PC-9 (cell line): ENCODE data around the gene RNF5. TPM values are rescaled to one million over a fixed set of nuclear protein-coding genes. Genes with fewer than 3 reads are reported as not detected.

ENCODE experiments used
- BruUV-seq: library from RNA; stranded (reverse); fragments of 400-500 nt; replicated peaks from 2 replicates; lab custom pipeline; 2021; lab: Mats Ljungman, UMichigan
- CTCF ChIA-PET: fragments of 300-600 bp; sonication (Branson Sonifier 250); formaldehyde crosslinking; loops from one replicate; lab custom pipeline; 2022; ENCODE audit warnings: antibody characterized with exemption; lab: Charles Lee
- POLR2A ChIA-PET: fragments of 300-600 bp; sonication (Branson Sonifier 250); formaldehyde crosslinking; loops from one replicate; lab custom pipeline; 2022; ENCODE audit warnings: antibody characterized with exemption; ENCODE audit not compliant: unreplicated experiment; lab: Charles Lee
- DNase-seq, 2 experiments: peaks; one replicate each; pipeline versions ENCODE4 v3.0.0 to v3.0.0-alpha.2; 2015 to 2022; ENCODE audit warnings: mixed read lengths in 1 of 2
- H2AFZ ChIP-seq: fragments of 200-600 bp; sonication (generic); 2 replicates; pipeline ENCODE4 v1.8.1; 2017; ENCODE audit warnings: antibody characterized with exemption
- H3F3A ChIP-seq: fragments of 200-600 bp; sonication (generic); 2 replicates; pipeline ENCODE4 v1.8.1; 2017; ENCODE audit warnings: antibody characterized with exemption, mild to moderate bottlenecking, low read depth; ENCODE audit not compliant: insufficient read depth
- H3K27ac ChIP-seq: fragments of 200-600 bp; sonication (generic); 2 replicates; pipeline ENCODE4 v1.6.1; 2016; ENCODE audit warnings: mixed run types
- H3K27me3 ChIP-seq: fragments of 200-600 bp; sonication (generic); 2 replicates; pipeline ENCODE4 v1.6.1; 2016; ENCODE audit warnings: low read depth, mixed run types; ENCODE audit not compliant: insufficient read depth
- H3K36me3 ChIP-seq: fragments of 200-600 bp; sonication (generic); 2 replicates; pipeline ENCODE4 v1.6.1; 2016; ENCODE audit warnings: low read depth, mixed run types
- H3K4me1 ChIP-seq: fragments of 200-600 bp; sonication (generic); replicated peaks from 2 replicates; pipeline ENCODE4 v1.6.1; 2016; ENCODE audit warnings: mixed run types; ENCODE audit not compliant: insufficient read depth
- H3K4me2 ChIP-seq: fragments of 200-600 bp; sonication (generic); 2 replicates; pipeline ENCODE4 v1.6.1; 2017; ENCODE audit warnings: mixed run types
- H3K4me3 ChIP-seq: fragments of 200-600 bp; sonication (generic); 2 replicates; pipeline ENCODE4 v1.6.1; 2016; ENCODE audit warnings: mixed run types
- H3K79me2 ChIP-seq: fragments of 200-600 bp; sonication (generic); 2 replicates; pipeline ENCODE4 v1.6.1; 2017; ENCODE audit warnings: low read depth, mixed run types
- H3K9me2 ChIP-seq: fragments of 200-600 bp; sonication (generic); 2 replicates; pipeline ENCODE4 v1.8.1; 2017; ENCODE audit warnings: mild to moderate bottlenecking; ENCODE audit not compliant: insufficient read depth
- H3K9me3 ChIP-seq: fragments of 200-600 bp; sonication (generic); 2 replicates; pipeline ENCODE4 v1.8.1; 2016; ENCODE audit warnings: low read depth; ENCODE audit not compliant: insufficient read depth
- H4K20me1 ChIP-seq: fragments of 200-600 bp; sonication (generic); 2 replicates; pipeline ENCODE4 v1.8.1; 2017; ENCODE audit not compliant: insufficient read depth
- EZH2 ChIP-seq: fragments of 200-600 bp; sonication (generic); IDR thresholded peaks from 2 replicates; pipeline ENCODE4 v1.8.0; 2017; ENCODE audit warnings: antibody characterized with exemption, low read depth
- intact Hi-C: fragments of 100-400 bp; cut with micrococcal nuclease; formaldehyde crosslinking; loops from one replicate; pipeline ENCODE4 v1.10.0; 2022; ENCODE audit not compliant: unreplicated experiment
- total RNA-seq: library from RNA; stranded (reverse); gene quantifications from 2 replicates; pipeline ENCODE4 v1.2.3, GENCODE V29; 2021
- TF ChIP-seq, protein P1 (sequence below): fragments of 200-600 bp; sonication (generic); conservative IDR thresholded peaks from 2 replicates; pipeline ENCODE4 v1.6.1; 2017; ENCODE audit warnings: mixed run types, antibody characterized with exemption, mild to moderate bottlenecking, moderate library complexity

RNF5 gene
- total RNA-seq, 1 experiment from 2014 or later, result 45.6 TPM

DNA sequence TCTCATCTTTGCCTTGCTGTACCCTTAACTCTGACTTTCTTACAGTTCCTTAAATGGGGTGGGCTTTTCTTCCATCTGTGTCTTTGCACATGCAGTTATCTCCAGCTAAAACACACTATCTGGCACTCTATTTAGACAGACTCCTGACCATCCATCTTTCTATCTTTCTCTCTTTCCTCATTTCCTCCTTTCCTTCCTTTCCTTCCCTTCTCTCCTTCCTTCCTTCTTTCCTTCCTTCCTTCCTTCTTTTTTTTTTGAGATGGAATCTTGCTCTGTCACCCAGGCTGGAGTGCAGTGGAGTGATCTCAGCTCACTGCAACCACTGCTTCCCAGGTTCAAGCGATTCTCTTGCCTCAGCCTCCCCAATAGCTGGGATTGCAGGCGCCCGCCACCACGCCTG, 37.4 kb downstream of the RNF5 start:
- Histone ChIP-seq H4K20me1 (no peaks in the 10 kb centered on the region), H3K79me2 (no peaks in the 10 kb centered on the region), H3F3A (no peaks in the 10 kb centered on the region), H3K4me2 (no peak overlapping the region), H3K4me1 (no peaks in the 10 kb centered on the region), H3K27me3 (peaks cover 67% of the 10 kb centered on the region), H3K9me3 (no peaks in the 10 kb centered on the region), H3K9me2 (no peaks in the 10 kb centered on the region), H3K4me3 (no peak overlapping the region), H3K36me3 (no peaks in the 10 kb centered on the region), H2AFZ (no peak overlapping the region), H3K27ac (no peak overlapping the region)
- ChIA-PET POLR2A (no interaction called here), CTCF (no interaction called here)
- BruUV-seq, result no TSS peak
- TF ChIP-seq, protein P1, sequence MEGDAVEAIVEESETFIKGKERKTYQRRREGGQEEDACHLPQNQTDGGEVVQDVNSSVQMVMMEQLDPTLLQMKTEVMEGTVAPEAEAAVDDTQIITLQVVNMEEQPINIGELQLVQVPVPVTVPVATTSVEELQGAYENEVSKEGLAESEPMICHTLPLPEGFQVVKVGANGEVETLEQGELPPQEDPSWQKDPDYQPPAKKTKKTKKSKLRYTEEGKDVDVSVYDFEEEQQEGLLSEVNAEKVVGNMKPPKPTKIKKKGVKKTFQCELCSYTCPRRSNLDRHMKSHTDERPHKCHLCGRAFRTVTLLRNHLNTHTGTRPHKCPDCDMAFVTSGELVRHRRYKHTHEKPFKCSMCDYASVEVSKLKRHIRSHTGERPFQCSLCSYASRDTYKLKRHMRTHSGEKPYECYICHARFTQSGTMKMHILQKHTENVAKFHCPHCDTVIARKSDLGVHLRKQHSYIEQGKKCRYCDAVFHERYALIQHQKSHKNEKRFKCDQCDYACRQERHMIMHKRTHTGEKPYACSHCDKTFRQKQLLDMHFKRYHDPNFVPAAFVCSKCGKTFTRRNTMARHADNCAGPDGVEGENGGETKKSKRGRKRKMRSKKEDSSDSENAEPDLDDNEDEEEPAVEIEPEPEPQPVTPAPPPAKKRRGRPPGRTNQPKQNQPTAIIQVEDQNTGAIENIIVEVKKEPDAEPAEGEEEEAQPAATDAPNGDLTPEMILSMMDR, result no peak
- TF ChIP-seq EZH2, result no peak
- DNase-seq, result no peak
- intact Hi-C loops, result no loop called here

DNA sequence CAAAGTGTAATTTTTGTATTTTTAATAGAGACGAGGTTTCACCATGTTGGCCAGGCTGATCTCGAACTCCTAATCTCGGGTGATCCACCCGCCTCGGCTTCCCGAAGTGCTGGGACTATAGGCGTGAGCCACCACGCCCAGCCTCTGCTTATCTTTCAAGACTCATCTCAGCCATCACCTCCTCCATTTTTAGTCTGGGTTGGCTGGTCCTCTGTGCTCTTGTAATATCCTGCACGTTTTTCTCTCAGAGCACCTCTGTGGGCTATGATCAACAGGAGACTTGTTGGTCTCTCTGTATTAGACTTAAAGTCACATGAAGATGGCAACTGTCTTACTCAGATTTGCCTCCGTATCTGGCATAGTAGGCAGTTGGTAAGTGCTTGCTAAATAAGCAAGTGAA, 38.1 kb downstream of the RNF5 start:
- no peak for DNase-seq
- H3K4me1 ChIP-seq, result no peaks in the 10 kb centered on the region
- no peaks in the 10 kb centered on the region for H3F3A ChIP-seq
- H4K20me1 ChIP-seq, result no peaks in the 10 kb centered on the region
- CTCF ChIA-PET, result no interaction called here
- no TSS peak for BruUV-seq
- no peaks in the 10 kb centered on the region for H3K9me2 ChIP-seq
- no peaks in the 10 kb centered on the region for H3K79me2 ChIP-seq
- no peak for TF ChIP-seq EZH2
- TF ChIP-seq, protein P1, result no peak
- H3K4me3 ChIP-seq, result no peak overlapping the region
- H3K36me3 ChIP-seq, result no peaks in the 10 kb centered on the region
- H2AFZ ChIP-seq, result no peak overlapping the region
- H3K27me3 ChIP-seq, result peaks cover 74% of the 10 kb centered on the region
- POLR2A ChIA-PET, result no interaction called here
- H3K27ac ChIP-seq, result no peak overlapping the region
- intact Hi-C loops, result no loop called here
- H3K9me3 ChIP-seq, result no peaks in the 10 kb centered on the region
- H3K4me2 ChIP-seq, result no peak overlapping the region

DNA sequence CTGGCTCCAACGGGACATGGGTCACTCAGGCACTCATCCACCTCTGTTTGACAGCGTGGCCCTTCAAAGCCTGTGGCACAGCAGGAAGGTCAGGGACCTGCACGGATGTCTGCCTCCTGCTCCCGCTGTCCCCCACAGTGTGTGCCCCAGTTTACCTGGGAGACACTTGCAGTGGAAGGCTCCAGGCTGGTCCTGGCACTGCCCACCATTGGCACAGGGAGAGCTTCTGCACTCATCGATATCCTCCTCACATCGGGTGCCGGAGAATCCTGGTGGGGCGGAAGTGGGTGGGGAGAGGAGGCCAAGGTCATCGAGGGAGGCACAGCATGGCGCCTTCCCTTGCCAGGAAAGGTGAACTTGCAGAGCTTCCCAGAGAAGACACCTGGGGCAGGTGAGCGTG, 38.8 kb downstream of the RNF5 start:
- no peaks in the 10 kb centered on the region for H3K79me2 ChIP-seq
- DNase-seq, result no peak
- H3K4me3 ChIP-seq, result no peak overlapping the region
- H3K9me2 ChIP-seq, result no peaks in the 10 kb centered on the region
- H3K9me3 ChIP-seq, result no peaks in the 10 kb centered on the region
- no TSS peak for BruUV-seq
- no peaks in the 10 kb centered on the region for H3K4me1 ChIP-seq
- no peaks in the 10 kb centered on the region for H3K36me3 ChIP-seq
- H4K20me1 ChIP-seq, result no peaks in the 10 kb centered on the region
- POLR2A ChIA-PET, result no interaction called here
- peaks cover 80% of the 10 kb centered on the region for H3K27me3 ChIP-seq
- intact Hi-C loops, result no loop called here
- H3K27ac ChIP-seq, result no peak overlapping the region
- CTCF ChIA-PET, result no interaction called here
- TF ChIP-seq EZH2, result no peak
- TF ChIP-seq, protein P1, result no peak
- H2AFZ ChIP-seq, result no peak overlapping the region
- no peaks in the 10 kb centered on the region for H3F3A ChIP-seq
- no peak overlapping the region for H3K4me2 ChIP-seq
